Inferior parietal cortex (tissue), 1 donor: Measurements from ENCODE around the gene PDE4D.
A peak's percentile ranks its signal among the peaks of the same experiment; 100 is the strongest.

ENCODE experiments used
- DNase-seq: peaks from one replicate; pipeline ENCODE4 v3.0.0-alpha.2; 2016; ENCODE audit errors: extremely low spot score

Gene PDE4D

GRCh38 chr5:59893429-59894227 is at the start of gene PDE4D:
Gene PDE4D (minus strand): TSS chr5:59893726.
- no peak for DNase-seq

DNA sequence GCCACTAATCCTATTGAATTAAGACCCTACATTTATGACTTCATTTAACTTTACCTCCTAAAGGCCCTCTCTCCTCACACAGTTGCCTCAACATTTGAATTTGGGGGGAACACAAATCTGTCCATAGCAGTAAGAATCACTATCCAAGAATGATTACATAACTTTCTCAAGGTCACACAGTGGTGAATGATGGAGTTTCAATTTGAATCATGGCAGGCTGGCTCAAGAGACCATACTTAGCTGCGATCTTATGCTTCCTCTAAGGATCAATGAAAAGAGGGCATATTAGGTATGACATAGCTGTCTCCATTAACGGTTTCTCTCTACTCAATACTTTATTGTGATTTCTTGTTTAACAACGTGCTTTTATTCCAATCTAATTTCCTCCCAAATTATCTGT is 44.1 kb upstream of the PDE4D start:
- DNase-seq = no peak

DNA sequence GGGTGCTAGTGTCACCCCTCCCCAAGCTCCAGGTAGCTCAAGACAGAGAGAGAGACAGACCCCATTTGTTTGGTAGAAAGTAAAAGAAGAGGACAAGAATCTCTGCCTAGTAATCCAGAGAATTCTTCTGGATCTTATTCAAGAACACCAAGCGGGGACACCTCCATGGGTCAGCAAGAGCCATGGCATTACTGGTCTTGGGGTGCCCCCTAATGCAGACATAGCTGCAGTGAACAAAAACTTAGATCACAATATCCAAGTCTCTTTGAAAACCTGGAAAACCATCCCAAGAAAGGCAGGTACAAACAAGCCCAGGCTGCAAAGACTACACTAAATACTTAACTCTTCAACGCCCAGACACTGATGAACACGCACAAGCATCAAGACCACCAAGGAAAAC is 29.9 kb upstream of the PDE4D start:
- DNase-seq = no peak

GRCh38 chr5:59922220-59922619 is 28.7 kb upstream of the PDE4D start:
- no peak for DNase-seq

DNA sequence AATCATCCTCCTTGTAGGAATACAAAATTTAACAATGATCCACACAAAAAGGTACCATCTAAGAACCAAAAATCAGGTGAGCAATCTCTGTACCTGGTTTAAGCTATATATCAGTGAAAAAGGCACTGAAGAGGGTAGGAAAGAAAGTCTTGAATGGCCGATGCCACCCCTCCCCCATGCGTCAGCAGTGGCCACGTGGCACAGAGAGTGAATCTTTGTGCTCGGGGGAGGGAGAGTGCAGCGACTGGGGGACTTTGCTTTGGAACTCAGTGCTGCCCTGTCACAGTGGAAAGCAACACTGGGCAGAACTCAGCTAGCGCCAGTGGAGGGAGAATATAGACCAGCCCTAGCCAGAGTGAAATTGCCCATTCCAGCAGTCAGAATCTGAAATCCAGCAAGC is 28.3 kb upstream of the PDE4D start:
- DNase-seq = no peak

DNA sequence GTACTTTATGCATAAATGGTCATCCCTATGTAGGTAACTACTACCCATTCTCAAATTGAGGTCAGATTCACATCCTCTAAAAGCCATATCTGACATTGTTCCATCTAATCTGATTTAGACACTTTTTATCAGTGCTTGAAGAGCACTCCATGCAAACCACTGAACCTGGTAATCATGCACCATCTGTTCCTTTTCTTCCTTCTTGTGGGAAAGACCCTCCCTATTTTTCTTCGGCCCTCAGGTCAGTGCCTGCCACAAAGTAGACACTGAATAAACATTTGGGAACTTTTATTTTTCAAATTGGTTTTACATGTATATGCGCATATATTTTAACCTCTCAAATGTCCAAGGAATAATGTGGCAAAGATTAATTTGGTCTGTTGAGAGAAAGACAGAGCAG is 26.0 kb upstream of the PDE4D start:
- no peak for DNase-seq

GRCh38 chr5:59917121-59917520 is 23.6 kb upstream of the PDE4D start:
- no peak for DNase-seq

DNA sequence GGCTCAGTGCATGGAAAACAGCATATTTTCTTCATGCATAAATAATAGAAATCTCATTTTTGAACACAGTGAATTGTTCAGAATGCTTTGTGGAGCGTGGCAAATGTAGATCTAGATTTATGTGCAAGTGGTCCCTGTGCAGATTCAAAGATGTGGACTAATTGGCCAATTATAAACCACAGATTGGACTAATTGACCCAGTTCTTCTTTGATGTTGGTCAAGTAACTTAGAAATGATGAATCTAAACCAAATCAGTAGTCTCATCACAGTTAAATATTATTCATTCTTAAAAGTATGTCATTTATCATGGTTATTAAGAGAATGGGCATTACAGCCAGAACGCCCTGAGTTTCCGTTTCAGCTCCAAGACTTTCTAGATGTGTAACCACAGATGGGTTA is 11.7 kb upstream of the PDE4D start:
- DNase-seq = no peak

- DNase-seq = no peak
Measured at GRCh38 chr5:59897075-59897474, 3.5 kb upstream of the PDE4D start.

DNA sequence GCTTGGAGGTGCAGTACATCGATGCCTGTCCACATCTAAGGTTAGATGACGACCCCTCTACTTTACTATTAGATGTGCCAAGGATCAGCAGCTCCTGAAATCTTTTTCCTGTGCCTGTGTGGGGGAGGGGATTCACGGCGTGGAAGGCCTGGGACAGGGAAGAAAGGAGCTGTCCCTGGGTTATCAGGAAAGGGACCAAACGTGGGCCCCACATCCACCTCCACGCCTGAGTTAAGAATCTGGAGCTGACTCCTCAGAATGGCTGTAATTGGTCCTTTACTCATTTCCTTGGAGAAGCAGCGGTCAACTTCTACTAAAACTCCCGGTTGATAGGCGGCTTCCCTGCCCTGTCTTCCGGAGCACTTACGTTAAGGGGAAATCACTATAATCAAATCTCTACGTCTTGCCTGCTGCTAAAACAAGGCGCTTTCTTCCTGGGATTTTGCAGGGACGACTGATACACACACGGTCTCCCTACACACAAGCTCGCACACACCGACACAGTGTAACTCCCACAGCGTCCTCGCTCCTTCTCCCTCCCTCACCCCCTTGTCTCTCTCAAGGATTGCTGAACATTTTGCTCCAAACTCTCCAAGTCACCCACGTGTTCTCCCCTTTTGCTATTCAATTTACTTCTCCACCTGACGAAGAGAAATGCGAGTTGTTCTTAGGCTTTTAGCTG is 1.4 kb downstream of the PDE4D start:
- DNase-seq = no peak

DNA sequence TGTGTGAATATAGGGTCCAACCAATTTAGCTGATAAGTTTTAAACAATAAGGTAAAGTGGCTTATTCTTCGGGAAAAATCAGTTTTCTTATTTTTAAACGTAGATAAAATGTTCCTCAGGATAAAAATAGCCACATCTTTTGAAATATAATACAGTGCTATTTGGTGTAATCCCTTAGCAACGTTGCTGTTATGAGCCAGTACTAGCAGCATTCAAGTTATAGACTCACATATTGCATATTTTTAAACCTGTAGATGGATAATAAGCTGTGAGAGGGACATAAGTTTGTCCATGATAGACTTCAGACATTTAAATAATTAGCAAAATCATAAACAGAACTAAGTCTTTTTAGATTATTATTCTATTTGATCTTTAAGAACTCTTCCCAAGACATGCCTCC is 6.3 kb downstream of the PDE4D start:
- DNase-seq = no peak

DNA sequence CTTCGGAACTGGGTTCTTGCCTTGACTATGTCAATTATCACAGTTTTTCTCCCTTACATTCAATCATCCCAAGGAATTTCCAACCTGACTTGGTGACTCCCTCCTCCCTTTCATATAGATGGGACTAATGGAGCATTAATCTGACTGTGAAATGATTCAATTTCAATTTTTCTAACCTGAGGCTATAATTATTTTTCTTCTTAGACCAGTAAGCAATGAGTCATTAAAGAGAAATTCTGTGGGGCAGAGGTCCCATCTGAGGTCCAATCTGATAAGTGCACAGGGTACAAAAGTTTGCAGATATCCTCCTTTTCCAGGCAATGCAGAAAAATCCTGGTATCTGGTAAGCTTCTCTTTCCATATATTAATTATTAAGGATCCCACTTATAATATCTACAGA is 18.9 kb downstream of the PDE4D start:
- DNase-seq = no peak

DNA sequence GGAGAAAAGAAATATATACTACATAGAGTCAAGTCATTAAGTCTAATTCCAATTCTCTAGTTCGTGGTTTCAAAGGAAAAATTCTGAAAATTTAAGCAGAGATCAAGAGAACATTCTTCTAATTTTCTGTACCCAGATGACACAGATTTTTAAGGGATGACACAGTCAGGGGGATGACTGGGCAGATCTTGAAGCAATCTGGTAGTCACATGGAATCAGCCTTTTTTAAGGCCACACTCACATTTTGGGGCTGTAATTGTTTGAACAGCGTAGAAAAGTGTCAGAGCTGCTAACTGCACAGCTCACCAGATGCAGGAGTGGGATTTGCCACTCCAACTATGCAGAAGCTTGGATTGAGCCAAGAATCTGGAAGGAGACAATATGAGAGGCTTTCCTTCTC is 20.4 kb downstream of the PDE4D start:
- DNase-seq = peak; percentile 34

- no peak for DNase-seq
Measured at GRCh38 chr5:59866661-59867060, 26.9 kb downstream of the PDE4D start.

DNA sequence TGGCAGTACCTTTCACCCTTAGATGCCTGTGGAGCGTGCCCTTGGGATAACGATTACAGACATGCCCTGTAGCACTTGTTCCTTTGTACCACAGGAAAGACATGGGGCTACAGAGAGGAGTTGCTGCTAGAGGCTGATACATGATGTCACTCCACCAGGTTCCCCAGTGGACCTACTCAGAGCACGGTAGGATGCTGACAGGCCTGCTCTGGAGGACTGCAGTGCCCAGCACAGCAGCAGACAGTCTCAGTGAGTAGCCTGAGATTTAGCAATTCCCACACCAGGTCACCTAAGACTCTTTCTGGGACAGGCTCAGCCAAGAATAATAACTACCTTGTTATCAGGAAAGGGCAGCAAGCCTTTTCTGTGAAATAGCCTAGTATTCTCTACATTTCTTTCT is 28.8 kb downstream of the PDE4D start:
- DNase-seq = no peak

- no peak for DNase-seq
Measured at GRCh38 chr5:59863777-59864176, 29.7 kb downstream of the PDE4D start.

- no peak for DNase-seq
Measured at GRCh38 chr5:59856358-59856757, 37.2 kb downstream of the PDE4D start.

DNA sequence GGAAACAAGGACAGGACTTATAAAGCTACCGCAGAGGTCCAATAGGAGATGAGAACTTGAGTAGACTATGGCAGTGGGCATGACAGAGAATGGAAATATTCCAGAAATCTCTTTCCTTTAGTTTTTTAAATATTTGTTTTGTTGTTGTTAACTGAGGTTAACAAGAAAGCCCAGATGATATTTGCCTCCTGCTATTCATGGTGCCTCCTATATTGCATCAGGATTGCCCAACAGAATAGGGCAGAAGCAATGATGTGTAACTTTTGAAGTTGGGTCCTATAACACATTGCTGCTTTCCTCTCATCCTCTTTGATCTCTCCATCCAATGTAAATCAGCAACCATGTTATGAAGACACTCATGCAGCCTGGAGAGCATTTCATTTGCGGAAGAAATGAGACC is 42.8 kb downstream of the PDE4D start:
- DNase-seq = no peak

DNA sequence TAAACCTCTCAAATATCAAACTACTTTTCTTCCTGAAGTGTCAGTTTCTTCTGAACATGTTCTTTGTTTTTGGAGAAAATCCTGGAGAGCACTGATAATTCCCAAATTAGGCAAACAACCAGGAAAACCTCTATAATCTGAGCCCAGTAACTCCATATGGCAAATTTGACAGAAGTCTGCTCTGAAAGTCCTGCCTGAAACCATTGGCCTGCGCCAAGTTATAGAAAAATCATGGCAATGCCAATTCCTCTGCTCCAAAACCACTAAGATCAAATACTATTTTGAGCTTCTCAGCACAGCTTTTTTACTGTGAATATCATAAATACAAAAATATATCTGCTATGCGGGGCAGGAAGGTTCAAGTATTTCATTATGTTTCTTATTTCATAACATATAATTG is 45.9 kb downstream of the PDE4D start:
- DNase-seq = no peak

DNA sequence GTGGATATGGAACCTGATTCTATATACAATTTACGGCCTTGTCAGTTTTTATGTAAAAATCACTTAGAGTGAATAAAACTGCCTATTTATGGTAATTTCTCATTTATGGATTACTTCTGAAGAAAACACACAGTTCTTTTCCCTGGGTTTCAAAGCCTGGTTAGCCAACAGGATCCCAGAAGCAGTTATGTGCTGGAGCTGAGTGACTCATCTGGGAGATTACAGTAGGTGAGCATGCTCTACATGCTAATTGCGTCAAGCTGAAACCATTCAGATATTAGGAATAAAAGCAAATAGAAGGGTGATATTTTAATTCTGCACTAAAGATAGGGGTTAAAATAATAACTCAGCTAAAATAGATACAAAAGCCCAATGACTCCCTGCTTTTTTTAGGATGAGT is 47.8 kb downstream of the PDE4D start:
- no peak for DNase-seq

- no peak for DNase-seq
Measured at GRCh38 chr5:59843511-59844213, 49.9 kb downstream of the PDE4D start.

DNA sequence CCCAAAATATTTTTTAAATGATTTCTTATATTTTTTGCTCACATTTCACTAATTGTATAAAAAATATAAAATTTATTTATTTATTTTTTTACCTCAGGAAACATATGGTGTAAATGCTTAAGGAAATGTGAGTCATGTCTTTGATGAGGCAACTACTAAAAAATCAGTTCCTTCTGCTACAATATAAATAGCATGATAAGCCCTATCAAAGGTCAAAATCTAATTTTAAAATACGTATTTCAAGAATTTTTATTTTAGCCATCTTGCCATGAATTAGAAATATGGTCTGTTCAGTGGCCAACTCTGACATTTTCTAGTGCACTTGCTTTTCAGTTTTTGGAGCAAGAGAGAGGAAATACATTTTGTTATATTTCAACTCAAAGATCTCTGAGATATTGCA is 50.5 kb downstream of the PDE4D start:
- no peak for DNase-seq

DNA sequence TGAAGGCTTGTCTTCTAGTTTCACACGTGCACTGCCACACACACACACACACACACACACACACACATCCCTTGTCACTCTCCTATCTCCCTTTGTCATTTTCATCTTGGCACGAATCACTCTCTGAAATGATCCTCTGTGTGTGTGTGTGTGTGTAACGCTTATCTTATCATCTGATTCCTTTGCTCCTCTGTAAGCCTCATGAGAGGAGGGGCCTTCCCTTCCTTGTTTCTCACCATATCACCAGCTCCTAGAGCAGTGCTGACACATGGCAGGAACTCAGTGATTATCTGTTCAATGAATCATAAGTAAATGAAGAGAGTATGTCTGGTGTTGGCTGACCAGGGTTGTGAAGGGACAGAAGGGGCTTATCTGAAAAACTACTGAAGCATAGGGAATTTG is 53.3 kb downstream of the PDE4D start:
- no peak for DNase-seq
